ENCODE data around the gene GNPTAB. TPM values are rescaled to one million over a fixed set of nuclear protein-coding genes. Genes with fewer than 3 reads are reported as not detected.

Gene GNPTAB
- total RNA-seq, 1 donor from 2014 or later = 43.7 TPM

DNA sequence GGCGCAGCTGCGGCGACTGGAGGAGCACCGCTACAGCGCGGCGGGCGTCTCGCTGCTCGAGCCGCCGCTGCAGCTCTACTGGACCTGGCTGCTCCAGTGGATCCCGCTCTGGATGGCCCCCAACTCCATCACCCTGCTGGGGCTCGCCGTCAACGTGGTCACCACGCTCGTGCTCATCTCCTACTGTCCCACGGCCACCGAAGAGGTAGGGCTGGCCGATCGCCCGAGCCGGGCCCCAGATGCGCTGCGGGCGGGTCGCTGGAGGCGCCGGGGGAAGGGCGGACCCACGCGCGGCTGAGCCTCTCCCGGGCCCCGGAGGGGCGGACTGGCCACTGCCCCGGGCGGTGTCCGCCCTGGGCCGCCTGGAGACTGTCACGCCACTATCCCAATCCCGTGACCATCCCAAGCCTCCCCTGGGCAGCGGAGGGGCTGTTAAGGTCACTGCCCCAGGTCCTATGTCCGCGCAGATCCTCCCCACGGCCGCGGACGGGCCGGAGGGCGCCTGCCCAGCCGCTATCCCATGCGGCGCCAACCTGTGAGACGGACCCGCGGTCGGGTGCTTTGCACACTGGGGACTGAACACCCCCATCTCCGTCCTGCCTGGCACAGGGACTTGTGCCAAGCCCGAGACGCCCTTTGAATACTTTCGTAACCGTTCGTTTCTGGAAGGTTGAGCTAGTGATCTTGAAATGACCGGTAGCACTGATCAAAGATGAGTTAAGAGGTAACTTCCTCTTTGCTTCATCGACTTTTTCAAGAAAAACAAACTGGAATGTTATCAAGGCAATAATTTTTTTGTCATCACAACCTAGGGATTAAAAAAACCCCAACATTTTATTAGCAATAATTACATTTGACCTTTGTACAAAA is 132.6 kb downstream of the GNPTAB start:
- H3K27me3 Mint-ChIP-seq (ENCODE audit: low read depth, unreplicated experiment) = peaks cover 4% of the 10 kb centered on the region
- peaks cover 4% of the 10 kb centered on the region for H3K4me1 Mint-ChIP-seq (ENCODE audit: low read depth, unreplicated experiment)
- Histone ChIP-seq H3K27ac (ENCODE audit: low read depth, low read length) (peak overlapping the region; percentile 39), H3K79me2 (ENCODE audit: insufficient read depth, low read length) (peaks cover 30% of the 10 kb centered on the region), H3K9ac (ENCODE audit: low read length) (peak overlapping the region; percentile 89), H3K4me2 (ENCODE audit: low read length) (peak overlapping the region; percentile 98), H3K27me3 (ENCODE audit: insufficient read depth, low read length) (no peaks in the 10 kb centered on the region), H3K36me3 (ENCODE audit: insufficient read depth, low read length) (no peaks in the 10 kb centered on the region), H4K20me1 (ENCODE audit: insufficient read depth, low read length) (peaks cover 8% of the 10 kb centered on the region), H3K4me1 (ENCODE audit: insufficient read depth, low read length) (peaks cover 6% of the 10 kb centered on the region), H2AFZ (ENCODE audit: low read depth, low read length) (peak overlapping the region; percentile 94), H3K4me3 (ENCODE audit: insufficient read depth, low read depth, low read length) (peak overlapping the region; percentile 72), H3K9me3 (ENCODE audit: insufficient read depth, low read depth, low read length) (no peaks in the 10 kb centered on the region)
- H3K27ac Mint-ChIP-seq (ENCODE audit: unreplicated experiment) = peak overlapping the region; percentile 79
- DNase-seq (ENCODE audit: low read depth) (peak; percentile 26), FAIRE-seq (no peak)
- H3K9me3 Mint-ChIP-seq (ENCODE audit: unreplicated experiment) = no peaks in the 10 kb centered on the region
- H3K4me3 Mint-ChIP-seq (ENCODE audit: unreplicated experiment) = peak overlapping the region; percentile 91
- TF ChIP-seq CTCF (IDR thresholded peaks at IDR 0.05; ENCODE audit: insufficient read depth, low read depth, low read length) = no peak
- TF ChIP-seq EZH2 (IDR thresholded peaks at IDR 0.05; ENCODE audit: insufficient read depth, low read length) = no peak
- no peaks in the 10 kb centered on the region for H3K36me3 Mint-ChIP-seq (ENCODE audit: low read depth, unreplicated experiment)

DNA sequence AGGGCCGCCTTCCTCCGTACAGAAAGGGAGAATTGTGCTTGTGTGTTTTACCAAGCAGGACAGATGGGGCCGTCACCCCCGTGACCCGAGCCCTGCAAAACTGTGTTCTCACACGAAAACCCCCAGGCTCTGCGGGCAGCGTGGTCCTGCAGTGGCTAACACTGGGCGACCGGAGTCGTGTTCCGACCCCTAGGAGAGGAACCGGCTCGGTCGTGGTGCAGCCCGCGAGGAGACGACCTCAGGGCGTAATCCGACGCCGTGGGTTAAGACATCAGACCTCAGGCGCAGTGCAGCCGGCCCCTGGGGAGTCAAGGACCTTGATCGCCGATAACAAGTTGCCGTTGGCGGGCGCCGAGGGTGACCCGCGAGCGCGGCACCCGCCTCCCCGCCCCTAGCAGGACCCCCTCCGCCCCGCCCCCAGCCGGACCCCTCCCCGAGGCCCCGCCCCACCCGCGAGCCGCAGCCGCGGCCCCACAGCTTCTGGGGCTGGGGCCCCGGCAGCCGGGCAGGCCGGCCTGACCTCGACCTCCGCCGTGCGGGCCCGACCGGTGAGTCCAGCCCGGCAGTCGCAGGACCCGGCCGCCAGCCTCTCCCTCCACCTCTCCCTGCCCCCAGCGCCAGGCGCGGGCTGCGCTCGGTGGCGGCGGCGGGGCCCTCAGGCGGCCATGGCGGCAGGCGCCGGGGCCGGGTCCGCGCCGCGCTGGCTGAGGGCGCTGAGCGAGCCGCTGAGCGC is 133.4 kb downstream of the GNPTAB start, which contains the start of gene CHPT1:
Gene CHPT1 (plus strand): TSS at position 444 of the 733 bp plus-strand sequence. CDS start 222 bp downstream, at position 666.
- Mint-ChIP-seq H3K4me1 (ENCODE audit: low read depth, unreplicated experiment) (peaks cover 4% of the 10 kb centered on the region), H3K36me3 (ENCODE audit: low read depth, unreplicated experiment) (no peaks in the 10 kb centered on the region), H3K9me3 (ENCODE audit: unreplicated experiment) (no peaks in the 10 kb centered on the region), H3K4me3 (ENCODE audit: unreplicated experiment) (peak within 1 kb of the TSS; percentile 91), H3K27ac (ENCODE audit: unreplicated experiment) (peak within 1 kb of the TSS; percentile 79), H3K27me3 (ENCODE audit: low read depth, unreplicated experiment) (peaks cover 4% of the 10 kb centered on the region)
- Histone ChIP-seq H2AFZ (ENCODE audit: low read depth, low read length) (peak within 1 kb of the TSS; percentile 99), H3K79me2 (ENCODE audit: insufficient read depth, low read length) (peaks cover 30% of the 10 kb centered on the region), H3K4me3 (ENCODE audit: insufficient read depth, low read depth, low read length) (peak within 1 kb of the TSS; percentile 78), H3K4me1 (ENCODE audit: insufficient read depth, low read length) (peaks cover 6% of the 10 kb centered on the region), H3K9ac (ENCODE audit: low read length) (peak within 1 kb of the TSS; percentile 89), H3K9me3 (ENCODE audit: insufficient read depth, low read depth, low read length) (no peaks in the 10 kb centered on the region), H4K20me1 (ENCODE audit: insufficient read depth, low read length) (peaks cover 8% of the 10 kb centered on the region), H3K27ac (ENCODE audit: low read depth, low read length) (peak within 1 kb of the TSS; percentile 39), H3K4me2 (ENCODE audit: low read length) (peak within 1 kb of the TSS; percentile 98), H3K36me3 (ENCODE audit: insufficient read depth, low read length) (no peaks in the 10 kb centered on the region), H3K27me3 (ENCODE audit: insufficient read depth, low read length) (no peaks in the 10 kb centered on the region)
- peak; percentile 7 for DNase-seq (ENCODE audit: low read depth)
- no peak for FAIRE-seq
- no peak for TF ChIP-seq EZH2 (IDR thresholded peaks at IDR 0.05; ENCODE audit: insufficient read depth, low read length)
- no peak for TF ChIP-seq CTCF (IDR thresholded peaks at IDR 0.05; ENCODE audit: insufficient read depth, low read depth, low read length)

All from astrocyte (in vitro differentiated cells and primary cell).